ENCODE measurements around the gene USH2A. TPM values are rescaled to one million over a fixed set of nuclear protein-coding genes. Genes with fewer than 3 reads are reported as not detected.

The USH2A gene
- total and polyA plus RNA-seq, 3 donors from 2014 or later, result 1.6 to 2.5 (median 1.8) TPM

- WGBS, 2 donors, result 75 to 87% methylated on average over 3 of the region's 3 CpGs
- Histone ChIP-seq H3K9me3 (no peaks in the 10 kb centered on the region), H3K36me3 (ENCODE audit: low read depth, missing control alignments) (no peaks in the 10 kb centered on the region), H3K27me3 (no peaks in the 10 kb centered on the region), H3K4me3 (no peak overlapping the region), H3K4me1 (no peaks in the 10 kb centered on the region), H3K27ac (no peak overlapping the region)
- TF ChIP-seq CTCF (IDR thresholded peaks at IDR 0.05), result no peak
- no peak for DNase-seq
- intact Hi-C loops (cut with DNase I; ENCODE audit: low total_unique reads), result no loop called here
Measured at GRCh38 chr1:216248628-216249027, 174.6 kb downstream of the USH2A start.

GRCh38 chr1:216247937-216248336 is 175.3 kb downstream of the USH2A start:
- intact Hi-C loops (cut with DNase I; ENCODE audit: low total_unique reads), result no loop called here
- WGBS, 2 donors, result 73 to 84% methylated on average over 1 of the region's 1 CpG
- no peak for TF ChIP-seq CTCF (IDR thresholded peaks at IDR 0.05)
- TF ChIP-seq POLR2A (IDR thresholded peaks at IDR 0.05), result no peak

GRCh38 chr1:216246577-216247203 is 176.6 kb downstream of the USH2A start:
- DNase-seq, result no peak
- no peak overlapping the region for H3K4me3 ChIP-seq
- intact Hi-C loops (cut with DNase I; ENCODE audit: low total_unique reads), result no loop called here
- WGBS, 2 donors, result 63 to 70% methylated on average over 3 to 4 of the region's 4 CpGs
- no peaks in the 10 kb centered on the region for H3K36me3 ChIP-seq (ENCODE audit: low read depth, missing control alignments)
- no peaks in the 10 kb centered on the region for H3K4me1 ChIP-seq
- no peaks in the 10 kb centered on the region for H3K27me3 ChIP-seq
- H3K27ac ChIP-seq, result no peak overlapping the region
- no peaks in the 10 kb centered on the region for H3K9me3 ChIP-seq
- TF ChIP-seq POLR2A (IDR thresholded peaks at IDR 0.05), result no peak
- TF ChIP-seq CTCF (IDR thresholded peaks at IDR 0.05), result no peak

More at GRCh38 chr1:216247937-216248336, 175.3 kb downstream of the USH2A start:
- Histone ChIP-seq H3K27me3 (no peaks in the 10 kb centered on the region), H3K27ac (no peak overlapping the region), H3K9me3 (no peaks in the 10 kb centered on the region), H3K4me3 (no peak overlapping the region), H3K36me3 (ENCODE audit: low read depth, missing control alignments) (no peaks in the 10 kb centered on the region), H3K4me1 (no peaks in the 10 kb centered on the region)
- DNase-seq, result no peak

GRCh38 chr1:216238844-216239243 is 184.4 kb downstream of the USH2A start:
- Histone ChIP-seq H3K27ac (no peak overlapping the region), H3K4me3 (no peak overlapping the region), H3K4me1 (no peaks in the 10 kb centered on the region), H3K36me3 (ENCODE audit: low read depth, missing control alignments) (no peaks in the 10 kb centered on the region), H3K9me3 (no peaks in the 10 kb centered on the region), H3K27me3 (no peaks in the 10 kb centered on the region)
- 76 to 85% methylated on average over 1 of the region's 1 CpG for WGBS, 2 donors
- TF ChIP-seq POLR2A (IDR thresholded peaks at IDR 0.05), result no peak
- TF ChIP-seq CTCF (IDR thresholded peaks at IDR 0.05), result no peak
- intact Hi-C loops (cut with DNase I; ENCODE audit: low total_unique reads), result no loop called here
- no peak for DNase-seq

- Histone ChIP-seq H3K27ac (no peak overlapping the region), H3K4me3 (no peak overlapping the region), H3K9me3 (no peaks in the 10 kb centered on the region), H3K36me3 (ENCODE audit: low read depth, missing control alignments) (no peaks in the 10 kb centered on the region), H3K4me1 (no peaks in the 10 kb centered on the region), H3K27me3 (no peaks in the 10 kb centered on the region)
- DNase-seq, result no peak
- intact Hi-C loops (cut with DNase I; ENCODE audit: low total_unique reads), result no loop called here
- 21 to 33% methylated on average over 3 of the region's 3 CpGs for WGBS, 2 donors
- TF ChIP-seq CTCF (IDR thresholded peaks at IDR 0.05) (no peak), POLR2A (IDR thresholded peaks at IDR 0.05) (no peak)
Measured at GRCh38 chr1:216237927-216238542, 185.2 kb downstream of the USH2A start.

Data from testis (tissue), 3 donors.